Left renal pelvis (tissue), 4 donors: ENCODE measurements around the gene ZNF783. TPM values are rescaled to one million over a fixed set of nuclear protein-coding genes. Genes with fewer than 3 reads are reported as not detected.

Experiments
- DNase-seq, 4 donors: peaks; one replicate each; pipeline ENCODE4 v3.0.0-alpha.2; 2013; ENCODE audit warnings: low read depth in 4 of 4, low spot score in 3 of 4
- polyA plus RNA-seq, 4 donors: library from polyadenylated mRNA; unstranded; fragments of 120-200 nt; gene quantifications; one replicate each; pipeline ENCODE4 v1.2.1, GENCODE V29; 2013; ENCODE audit not compliant: insufficient read length in 4 of 4

ZNF783 gene
- polyA plus RNA-seq, 4 donors, result 11.3 to 18.5 (median 14.4) TPM

GRCh38 chr7:149280151-149280550, 18.2 kb downstream of the ZNF783 start:
- DNase-seq, result no peak

GRCh38 chr7:149280661-149281507, 18.9 kb downstream of the ZNF783 start:
- no peak for DNase-seq

GRCh38 chr7:149281508-149282330, 19.7 kb downstream of the ZNF783 start:
- no peak for DNase-seq

GRCh38 chr7:149282331-149282655, 20.3 kb downstream of the ZNF783 start:
- no peak for DNase-seq

GRCh38 chr7:149283321-149283720, 21.3 kb downstream of the ZNF783 start:
- no peak for DNase-seq

GRCh38 chr7:149284343-149284742, 22.3 kb downstream of the ZNF783 start:
- no peak for DNase-seq

- DNase-seq, result peak; percentile 65 to 82 (median 80)
Observed at GRCh38 chr7:149284850-149285585, 23.0 kb downstream of the ZNF783 start.

- DNase-seq, result peak in 2 of 4 donors; percentile 10 to 14
Observed at GRCh38 chr7:149285603-149286002, 23.6 kb downstream of the ZNF783 start.

- DNase-seq, result no peak
Observed at GRCh38 chr7:149286811-149287400, 24.9 kb downstream of the ZNF783 start.

- DNase-seq, result no peak
Observed at GRCh38 chr7:149287622-149288021, 25.6 kb downstream of the ZNF783 start.

- DNase-seq, result no peak
Observed at GRCh38 chr7:149289262-149289661, 27.3 kb downstream of the ZNF783 start.

- DNase-seq, result no peak
Observed at GRCh38 chr7:149289856-149290255, 27.9 kb downstream of the ZNF783 start.

GRCh38 chr7:149291036-149291780, 29.2 kb downstream of the ZNF783 start:
- no peak for DNase-seq

GRCh38 chr7:149291781-149292461, 29.9 kb downstream of the ZNF783 start:
- DNase-seq, result no peak

GRCh38 chr7:149292462-149292823, 30.4 kb downstream of the ZNF783 start:
- DNase-seq, result no peak

GRCh38 chr7:149293338-149293737, 31.3 kb downstream of the ZNF783 start:
- no peak for DNase-seq

GRCh38 chr7:149293946-149294633, 32.1 kb downstream of the ZNF783 start:
- no peak for DNase-seq

GRCh38 chr7:149294634-149295480, 32.9 kb downstream of the ZNF783 start:
- DNase-seq, result no peak
